Measurements from ENCODE around the gene RGS12. TPM values are rescaled to one million over a fixed set of nuclear protein-coding genes. Genes with fewer than 3 reads are reported as not detected.

The RGS12 gene
- total RNA-seq, 1 experiment from 2014 or later, result 53.9 TPM

DNA sequence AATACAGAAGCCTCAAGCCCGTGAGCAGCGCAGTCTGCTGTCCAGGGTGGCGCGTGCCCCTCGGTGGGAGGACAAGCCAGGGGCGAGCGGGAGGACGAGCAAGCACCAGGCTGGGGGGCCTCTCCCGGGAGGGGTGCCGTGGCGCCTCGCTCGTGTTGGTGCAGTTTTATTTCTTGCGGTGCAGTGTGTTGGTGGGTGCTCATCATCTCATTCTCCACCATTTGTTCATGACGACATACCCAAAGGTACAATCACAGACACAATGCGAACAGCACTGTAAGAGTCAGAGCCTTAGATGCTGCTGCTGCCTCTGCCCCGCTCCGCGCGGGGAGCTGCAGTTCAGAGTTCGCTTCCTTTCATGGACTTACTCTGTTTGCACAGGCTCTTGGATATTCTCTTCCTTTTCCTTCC is 30.3 kb downstream of the RGS12 start:
- Histone ChIP-seq H3K4me3 (ENCODE audit: low read depth, low read length, poor library complexity, severe bottlenecking) (no peak overlapping the region), H3K4me1 (ENCODE audit: insufficient read depth, low read length, poor library complexity, severe bottlenecking) (peaks cover 24% of the 10 kb centered on the region), H3K27ac (ENCODE audit: low read depth, low read length, poor library complexity, severe bottlenecking) (no peak overlapping the region), H3K27me3 (replicated peaks; ENCODE audit: insufficient read depth, low read depth, low read length, poor library complexity) (no peaks in the 10 kb centered on the region), H3K36me3 (ENCODE audit: insufficient read depth, low read length, poor library complexity, severe bottlenecking) (peaks cover 4% of the 10 kb centered on the region), H3K9me3 (ENCODE audit: low read depth, low read length, poor library complexity, severe bottlenecking) (no peaks in the 10 kb centered on the region)
- intact Hi-C loops (cut with micrococcal nuclease; ENCODE audit: unreplicated experiment), result loop anchor here (2.0 kb wide), 1 partner anchor 16 kb away; no protein-coding TSS in a partner anchor
- TF ChIP-seq, protein P1, sequence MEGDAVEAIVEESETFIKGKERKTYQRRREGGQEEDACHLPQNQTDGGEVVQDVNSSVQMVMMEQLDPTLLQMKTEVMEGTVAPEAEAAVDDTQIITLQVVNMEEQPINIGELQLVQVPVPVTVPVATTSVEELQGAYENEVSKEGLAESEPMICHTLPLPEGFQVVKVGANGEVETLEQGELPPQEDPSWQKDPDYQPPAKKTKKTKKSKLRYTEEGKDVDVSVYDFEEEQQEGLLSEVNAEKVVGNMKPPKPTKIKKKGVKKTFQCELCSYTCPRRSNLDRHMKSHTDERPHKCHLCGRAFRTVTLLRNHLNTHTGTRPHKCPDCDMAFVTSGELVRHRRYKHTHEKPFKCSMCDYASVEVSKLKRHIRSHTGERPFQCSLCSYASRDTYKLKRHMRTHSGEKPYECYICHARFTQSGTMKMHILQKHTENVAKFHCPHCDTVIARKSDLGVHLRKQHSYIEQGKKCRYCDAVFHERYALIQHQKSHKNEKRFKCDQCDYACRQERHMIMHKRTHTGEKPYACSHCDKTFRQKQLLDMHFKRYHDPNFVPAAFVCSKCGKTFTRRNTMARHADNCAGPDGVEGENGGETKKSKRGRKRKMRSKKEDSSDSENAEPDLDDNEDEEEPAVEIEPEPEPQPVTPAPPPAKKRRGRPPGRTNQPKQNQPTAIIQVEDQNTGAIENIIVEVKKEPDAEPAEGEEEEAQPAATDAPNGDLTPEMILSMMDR (conservative IDR thresholded peaks at IDR 0.05; ENCODE audit: low read depth, low read length), result no peak
- TF ChIP-seq EZH2 (IDR thresholded peaks at IDR 0.05; ENCODE audit: borderline replicate concordance, low read depth, low read length, poor library complexity, severe bottlenecking), result no peak
- ChIA-PET POLR2A (ENCODE audit: low non-redundant PET) (no interaction called here), CTCF (no interaction called here)
- no TSS peak for BruUV-seq (replicated peaks)
- DNase-seq (ENCODE audit: low spot score), result no peak

DNA sequence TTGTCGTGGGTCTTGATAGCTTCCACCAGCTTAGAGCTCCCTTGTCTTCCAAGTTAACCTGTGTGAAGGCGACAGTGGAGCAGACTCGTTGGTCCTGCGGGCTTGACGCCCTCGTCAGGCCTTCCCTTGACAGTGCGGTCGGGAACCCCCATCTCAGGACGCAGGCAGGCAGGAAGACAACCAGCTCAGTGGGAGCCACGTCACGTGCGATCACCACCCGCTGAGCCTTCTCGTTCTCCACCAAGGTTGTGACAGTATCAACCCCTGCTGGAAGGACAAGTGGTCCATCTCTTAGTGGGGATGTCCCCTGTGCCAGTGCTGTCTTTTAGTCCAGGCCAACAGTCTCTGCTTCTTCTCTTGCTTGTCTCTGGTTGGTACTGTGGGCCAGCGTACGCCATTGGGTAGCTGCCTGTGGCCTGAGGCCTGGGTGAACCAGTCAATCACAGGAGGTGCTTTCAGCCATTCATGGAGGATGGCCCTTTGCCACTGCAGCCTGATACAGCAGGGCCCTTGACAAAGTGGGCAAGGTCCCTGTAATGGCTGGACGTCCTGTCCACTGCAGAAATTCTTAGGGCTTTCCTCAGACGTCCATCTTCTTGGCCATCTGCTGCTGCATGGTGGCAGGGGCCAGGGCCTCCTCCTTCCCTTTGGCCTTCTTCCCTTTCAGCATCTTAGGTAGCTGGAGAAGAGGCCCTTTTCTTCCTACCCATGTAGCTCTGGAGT is 31.4 kb downstream of the RGS12 start:
- POLR2A ChIA-PET (ENCODE audit: low non-redundant PET), result no interaction called here

DNA sequence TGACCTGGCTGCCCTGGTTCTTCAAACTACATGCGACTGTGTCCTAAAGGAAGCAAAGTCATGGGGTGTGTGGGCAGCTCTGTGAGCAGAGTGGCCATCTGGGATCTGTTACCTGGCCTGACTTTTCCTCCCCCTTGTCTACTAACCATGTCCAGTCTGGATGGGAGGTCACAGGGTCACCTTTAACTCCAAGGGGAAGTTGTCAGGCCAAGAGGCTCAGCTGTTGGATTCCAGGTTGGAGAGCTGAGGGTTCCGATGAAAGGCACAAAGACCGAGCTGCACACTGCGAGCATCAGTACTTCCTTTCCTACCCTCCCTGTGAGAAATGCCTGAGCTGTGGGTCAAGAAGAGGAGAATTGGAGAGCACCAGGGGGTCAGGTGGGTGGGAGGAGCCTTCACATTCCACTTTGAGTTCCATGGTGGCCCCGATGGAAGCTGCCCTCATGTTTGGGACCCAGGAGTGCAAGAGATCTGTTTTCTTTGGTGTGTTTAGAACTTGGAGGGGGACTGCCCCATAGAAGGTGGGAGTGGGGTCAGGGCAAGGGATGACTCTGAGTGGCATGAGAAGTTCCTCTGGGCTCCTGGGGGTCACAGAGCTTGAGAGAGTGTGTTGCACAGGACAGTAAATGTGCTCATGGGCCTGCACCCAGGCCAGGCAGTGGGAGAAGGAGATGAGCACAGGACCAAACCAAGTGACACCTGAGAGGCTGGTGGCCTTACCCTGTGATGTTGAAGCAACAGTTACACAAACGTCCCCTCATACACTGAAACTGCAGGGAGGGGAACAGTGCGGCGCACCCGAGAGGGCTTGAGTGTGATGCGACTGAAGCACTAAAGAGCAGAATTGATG is 36.2 kb downstream of the RGS12 start:
- ChIA-PET POLR2A (ENCODE audit: low non-redundant PET) (no interaction called here), CTCF (no interaction called here)
- H3K27ac ChIP-seq (ENCODE audit: low read depth, low read length, poor library complexity, severe bottlenecking), result no peak overlapping the region
- no TSS peak for BruUV-seq (replicated peaks)
- TF ChIP-seq EZH2 (IDR thresholded peaks at IDR 0.05; ENCODE audit: borderline replicate concordance, low read depth, low read length, poor library complexity, severe bottlenecking), result no peak
- TF ChIP-seq, protein P1 (conservative IDR thresholded peaks at IDR 0.05; ENCODE audit: low read depth, low read length), result no peak
- intact Hi-C loops (cut with micrococcal nuclease; ENCODE audit: unreplicated experiment), result no loop called here
- H3K4me1 ChIP-seq (ENCODE audit: insufficient read depth, low read length, poor library complexity, severe bottlenecking), result peaks cover 2% of the 10 kb centered on the region
- H3K9me3 ChIP-seq (ENCODE audit: low read depth, low read length, poor library complexity, severe bottlenecking), result no peaks in the 10 kb centered on the region
- DNase-seq (ENCODE audit: low spot score), result no peak
- H3K27me3 ChIP-seq (replicated peaks; ENCODE audit: insufficient read depth, low read depth, low read length, poor library complexity), result no peaks in the 10 kb centered on the region
- no peak overlapping the region for H3K4me3 ChIP-seq (ENCODE audit: low read depth, low read length, poor library complexity, severe bottlenecking)
- H3K36me3 ChIP-seq (ENCODE audit: insufficient read depth, low read length, poor library complexity, severe bottlenecking), result no peaks in the 10 kb centered on the region

More for the DNA sequence above, 31.4 kb downstream of the RGS12 start:
- Histone ChIP-seq H3K27ac (ENCODE audit: low read depth, low read length, poor library complexity, severe bottlenecking) (no peak overlapping the region), H3K27me3 (replicated peaks; ENCODE audit: insufficient read depth, low read depth, low read length, poor library complexity) (no peaks in the 10 kb centered on the region), H3K4me1 (ENCODE audit: insufficient read depth, low read length, poor library complexity, severe bottlenecking) (peaks cover 24% of the 10 kb centered on the region), H3K4me3 (ENCODE audit: low read depth, low read length, poor library complexity, severe bottlenecking) (no peak overlapping the region), H3K36me3 (ENCODE audit: insufficient read depth, low read length, poor library complexity, severe bottlenecking) (no peaks in the 10 kb centered on the region), H3K9me3 (ENCODE audit: low read depth, low read length, poor library complexity, severe bottlenecking) (no peaks in the 10 kb centered on the region)
- no TSS peak for BruUV-seq (replicated peaks)
- DNase-seq (ENCODE audit: low spot score), result no peak
- CTCF ChIA-PET, result interaction anchor here (0.7 kb wide), 1 partner anchor 10 kb away, joined by 4 read pairs; no protein-coding TSS in a partner anchor
- intact Hi-C loops (cut with micrococcal nuclease; ENCODE audit: unreplicated experiment), result no loop called here
- TF ChIP-seq EZH2 (IDR thresholded peaks at IDR 0.05; ENCODE audit: borderline replicate concordance, low read depth, low read length, poor library complexity, severe bottlenecking), result no peak
- TF ChIP-seq, protein P1 (conservative IDR thresholded peaks at IDR 0.05; ENCODE audit: low read depth, low read length), result no peak

Measured in A673 (cell line).